Suprapubic skin (tissue), 4 donors: Measurements from ENCODE around the gene C10orf105. TPM values are rescaled to one million over a fixed set of nuclear protein-coding genes. Genes with fewer than 3 reads are reported as not detected.

Experiments used
- DNase-seq, 2 donors: peaks; one replicate each; pipeline ENCODE4 v3.0.0-alpha.2; 2019; ENCODE audit warnings: low spot score in 2 of 2
- H3K27ac ChIP-seq: fragments of 200-600 bp; sonication (generic); one replicate; pipeline ENCODE4 v1.5.1; 2019
- H3K27me3 ChIP-seq: fragments of 200-600 bp; sonication (generic); one replicate; pipeline ENCODE4 v1.5.1; 2019
- H3K36me3 ChIP-seq: fragments of 200-600 bp; sonication (generic); one replicate; pipeline ENCODE4 v1.5.1; 2019
- H3K4me1 ChIP-seq: fragments of 200-600 bp; sonication (generic); one replicate; pipeline ENCODE4 v1.5.1; 2019
- H3K4me3 ChIP-seq: fragments of 200-600 bp; sonication (generic); one replicate; pipeline ENCODE4 v1.5.1; 2019; ENCODE audit warnings: mild to moderate bottlenecking
- H3K9me3 ChIP-seq: fragments of 200-600 bp; sonication (generic); one replicate; pipeline ENCODE4 v1.5.1; 2019
- CTCF ChIP-seq, 2 donors: fragments of 200-600 bp in 1 of 2; fragments of 450-650 bp in 1 of 2; sonication (generic) in 1 of 2; IDR thresholded peaks; one replicate each; pipeline ENCODE4 v1.5.1; 2016 to 2019; ENCODE audit warnings: antibody characterized with exemption in 2 of 2, mild to moderate bottlenecking in 1 of 2, moderate library complexity in 1 of 2
- EP300 ChIP-seq: sonication (generic); formaldehyde crosslinking; IDR thresholded peaks from one replicate; pipeline ENCODE4 v1.6.1; 2017; ENCODE audit warnings: antibody characterized with exemption
- POLR2A ChIP-seq, 2 donors: fragments of 450-650 bp; IDR thresholded peaks; one replicate each; pipeline ENCODE4 v1.6.1; 2017; ENCODE audit warnings: antibody characterized with exemption in 2 of 2, mild to moderate bottlenecking in 2 of 2, moderate library complexity in 2 of 2
- POLR2AphosphoS5 ChIP-seq, 3 donors: sonication (generic); formaldehyde crosslinking; IDR thresholded peaks; one replicate each; pipeline ENCODE4 v1.6.1; 2017; ENCODE audit warnings: antibody characterized with exemption in 3 of 3
- WGBS: methylation state at CpG from one replicate; pipeline ENCODE4 v1.1.5; 2018; 5-methylcytosine and 5-hydroxymethylcytosine counted together
- total RNA-seq, 4 donors: library from RNA; depleted of rRNA; stranded (reverse); fragments of >200 nt; gene quantifications; one replicate each; pipeline ENCODE4 v1.1.0, GENCODE V29; 2016

The C10orf105 gene
- total RNA-seq, 4 donors from 2014 or later, result 0.17 to 0.48 TPM; not detected in 2

GRCh38 chr10:71666639-71667386 is 52.8 kb downstream of the C10orf105 start:
- TF ChIP-seq EP300, result no peak
- no peak for TF ChIP-seq POLR2A (IDR thresholded peaks at IDR 0.05)
- TF ChIP-seq CTCF (IDR thresholded peaks at IDR 0.05), result no peak
- TF ChIP-seq POLR2AphosphoS5 (IDR thresholded peaks at IDR 0.05), result no peak
- DNase-seq, result no peak
- 74% methylated on average over 18 of the region's 18 CpGs for WGBS
- H3K27me3 ChIP-seq, result no peaks in the 10 kb centered on the region
- no peaks in the 10 kb centered on the region for H3K36me3 ChIP-seq
- H3K9me3 ChIP-seq, result no peaks in the 10 kb centered on the region
- H3K4me1 ChIP-seq, result no peaks in the 10 kb centered on the region
- no peak overlapping the region for H3K27ac ChIP-seq
- no peak overlapping the region for H3K4me3 ChIP-seq

- no peak for DNase-seq
- H3K9me3 ChIP-seq, result no peaks in the 10 kb centered on the region
- whole genome bisulfite sequencing, result 79% methylated on average over 9 of the region's 9 CpGs
- no peak overlapping the region for H3K27ac ChIP-seq
- H3K4me3 ChIP-seq, result no peak overlapping the region
- no peaks in the 10 kb centered on the region for H3K36me3 ChIP-seq
- no peaks in the 10 kb centered on the region for H3K27me3 ChIP-seq
- H3K4me1 ChIP-seq, result no peaks in the 10 kb centered on the region
- TF ChIP-seq CTCF (IDR thresholded peaks at IDR 0.05) (no peak), POLR2AphosphoS5 (IDR thresholded peaks at IDR 0.05) (no peak), EP300 (no peak), POLR2A (IDR thresholded peaks at IDR 0.05) (no peak)
Measured at GRCh38 chr10:71665456-71665855, 54.1 kb downstream of the C10orf105 start.

GRCh38 chr10:71664585-71664984 is 55.0 kb downstream of the C10orf105 start:
- Histone ChIP-seq H3K4me1 (no peaks in the 10 kb centered on the region), H3K27me3 (no peaks in the 10 kb centered on the region), H3K27ac (no peak overlapping the region), H3K9me3 (no peaks in the 10 kb centered on the region), H3K36me3 (no peaks in the 10 kb centered on the region), H3K4me3 (no peak overlapping the region)
- DNase-seq, result no peak
- no peak for TF ChIP-seq POLR2AphosphoS5 (IDR thresholded peaks at IDR 0.05)
- TF ChIP-seq POLR2A (IDR thresholded peaks at IDR 0.05), result no peak
- no peak for TF ChIP-seq CTCF (IDR thresholded peaks at IDR 0.05)
- no peak for TF ChIP-seq EP300
- WGBS, result 70% methylated on average over 2 of the region's 2 CpGs

- Histone ChIP-seq H3K27me3 (no peaks in the 10 kb centered on the region), H3K4me1 (no peaks in the 10 kb centered on the region), H3K36me3 (no peaks in the 10 kb centered on the region), H3K9me3 (no peaks in the 10 kb centered on the region), H3K27ac (no peak overlapping the region), H3K4me3 (no peak overlapping the region)
- WGBS, result 90% methylated on average over 7 of the region's 7 CpGs
- no peak for DNase-seq
- TF ChIP-seq POLR2A (IDR thresholded peaks at IDR 0.05), result no peak
- TF ChIP-seq POLR2AphosphoS5 (IDR thresholded peaks at IDR 0.05), result no peak
- no peak for TF ChIP-seq EP300
- TF ChIP-seq CTCF (IDR thresholded peaks at IDR 0.05), result no peak
Measured at GRCh38 chr10:71663311-71663710, 56.3 kb downstream of the C10orf105 start.

- Histone ChIP-seq H3K4me3 (no peak overlapping the region), H3K27ac (no peak overlapping the region), H3K9me3 (no peaks in the 10 kb centered on the region), H3K27me3 (no peaks in the 10 kb centered on the region), H3K36me3 (no peaks in the 10 kb centered on the region), H3K4me1 (no peaks in the 10 kb centered on the region)
- DNase-seq, result no peak
- TF ChIP-seq POLR2AphosphoS5 (IDR thresholded peaks at IDR 0.05), result no peak
- no peak for TF ChIP-seq CTCF (IDR thresholded peaks at IDR 0.05)
- no peak for TF ChIP-seq POLR2A (IDR thresholded peaks at IDR 0.05)
- TF ChIP-seq EP300, result no peak
- WGBS, result 85% methylated on average over 14 of the region's 28 CpGs
Measured at GRCh38 chr10:71661779-71662336, 57.7 kb downstream of the C10orf105 start.
